H1 (cell line): ENCODE measurements around the gene ZNF597. TPM values are rescaled to one million over a fixed set of nuclear protein-coding genes. Genes with fewer than 3 reads are reported as not detected.

Source experiments
- CTCF ChIA-PET: fragments of 300-600 bp; sonication (Branson Sonifier 250); formaldehyde crosslinking; loops from one replicate; lab custom pipeline; 2021; ENCODE audit not compliant: partially characterized antibody; lab: Charles Lee
- POLR2A ChIA-PET: fragments of 300-600 bp; sonication (Branson Sonifier 250); formaldehyde crosslinking; loops from one replicate; lab custom pipeline; 2021; ENCODE audit warnings: inconsistent platforms; ENCODE audit not compliant: partially characterized antibody; lab: Charles Lee
- DNase-seq, 2 experiments: peaks; one replicate each; pipeline versions ENCODE4 v3.0.0 to v3.0.0-alpha.2; 2010 to 2022; ENCODE audit warnings: low spot score in 2 of 2, low read depth in 1 of 2, mixed read lengths in 1 of 2
- FAIRE-seq: peaks from 2 replicates; lab custom pipeline; 2011; peaks lifted over from hg19 to GRCh38; lab: Jason Lieb, UNC
- H2AFZ ChIP-seq: 2 replicates; pipeline ENCODE4 v1.8.1; 2012; ENCODE audit warnings: low read length, inconsistent platforms
- H2AK5ac ChIP-seq: 2 replicates; pipeline ENCODE4 v1.6.1; 2013; ENCODE audit warnings: low read depth, low read length
- H2BK120ac ChIP-seq: replicated peaks from 2 replicates; pipeline ENCODE3; 2013; ENCODE audit warnings: low read depth, low read length, inconsistent platforms
- H2BK12ac ChIP-seq: 2 replicates; pipeline ENCODE4 v1.6.1; 2013; ENCODE audit warnings: low read depth, low read length
- H2BK15ac ChIP-seq: 2 replicates; pipeline ENCODE4 v1.6.1; 2013; ENCODE audit warnings: low read length
- H2BK20ac ChIP-seq: 2 replicates; pipeline ENCODE4 v1.6.1; 2013; ENCODE audit warnings: low read length
- H2BK5ac ChIP-seq: 2 replicates; pipeline ENCODE4 v1.6.1; 2013; ENCODE audit warnings: low read depth, low read length
- H3K14ac ChIP-seq: 2 replicates; pipeline ENCODE4 v1.6.1; 2013; ENCODE audit warnings: inconsistent platforms; ENCODE audit not compliant: insufficient read length
- H3K18ac ChIP-seq: 2 replicates; pipeline ENCODE4 v1.6.1; 2013; ENCODE audit warnings: low read length; ENCODE audit errors: extremely low read depth
- H3K23ac ChIP-seq: 2 replicates; pipeline ENCODE4 v1.6.1; 2013; ENCODE audit warnings: inconsistent platforms; ENCODE audit not compliant: insufficient read length
- H3K23me2 ChIP-seq: 2 replicates; pipeline ENCODE4 v1.6.1; 2013; ENCODE audit warnings: low read depth, low read length
- H3K27ac ChIP-seq: 2 replicates; pipeline ENCODE4 v1.6.1; 2011; ENCODE audit warnings: low read depth, low read length, inconsistent platforms
- H3K27me3 ChIP-seq, 4 experiments: replicated peaks in 1 of 4; 1 replicate in 1 of 4; 2 replicates in 3 of 4; pipeline versions ENCODE4 v1.6.1 to v1.8.1; 2011 to 2013; ENCODE audit warnings: low read length in 3 of 4, mild to moderate bottlenecking in 3 of 4, inconsistent platforms in 2 of 4, mixed read lengths in 2 of 4, moderate library complexity in 1 of 4; ENCODE audit not compliant: control insufficient read depth in 3 of 4, insufficient read depth in 3 of 4; ENCODE audit errors: extremely low read depth in 1 of 4
- H3K36me3 ChIP-seq, 4 experiments: 2 replicates each; pipeline versions ENCODE4 v1.6.1 to v1.8.1; 2011 to 2013; ENCODE audit warnings: mild to moderate bottlenecking in 4 of 4, low read length in 3 of 4, moderate library complexity in 2 of 4, control low read depth in 1 of 4, inconsistent platforms in 1 of 4; ENCODE audit not compliant: insufficient read depth in 4 of 4, control insufficient read depth in 2 of 4
- H3K4ac ChIP-seq: replicated peaks from 2 replicates; pipeline ENCODE3; 2013; ENCODE audit warnings: low read length, low read depth, mixed read lengths, inconsistent platforms; ENCODE audit not compliant: insufficient read length
- H3K4me1 ChIP-seq, 4 experiments: replicated peaks in 1 of 4; 1 replicate in 1 of 4; 2 replicates in 3 of 4; pipeline versions ENCODE4 v1.6.1 to v1.8.1; 2011 to 2013; ENCODE audit warnings: low read length in 3 of 4, inconsistent platforms in 2 of 4, mixed read lengths in 1 of 4; ENCODE audit not compliant: insufficient read depth in 4 of 4, control insufficient read depth in 3 of 4
- H3K4me2 ChIP-seq, 2 experiments: 2 replicates each; pipeline versions ENCODE4 v1.6.1 to v1.8.1; 2011 to 2013; ENCODE audit warnings: low read depth in 2 of 2, low read length in 2 of 2, control low read depth in 1 of 2, inconsistent platforms in 1 of 2, mild to moderate bottlenecking in 1 of 2; ENCODE audit not compliant: insufficient read depth in 1 of 2
- H3K4me3 ChIP-seq, 4 experiments: fragments of 200-600, 300-600 bp in 1 of 4; sonication (generic), shearing (Covaris generic), sonication (Bioruptor Twin) in 1 of 4; 2 replicates each; pipeline versions ENCODE4 v1.5.1 to v1.8.1; 2011 to 2016; ENCODE audit warnings: low read length in 4 of 4, low read depth in 3 of 4, control low read depth in 2 of 4, inconsistent platforms in 2 of 4, mild to moderate bottlenecking in 2 of 4, mixed read lengths in 1 of 4, moderate library complexity in 1 of 4; ENCODE audit not compliant: insufficient read depth in 2 of 4; ENCODE audit errors: extremely low read depth in 1 of 4
- H3K56ac ChIP-seq: replicated peaks from 2 replicates; pipeline ENCODE3; 2013; ENCODE audit warnings: low read depth, mild to moderate bottlenecking, mixed read lengths, low read length, inconsistent platforms; ENCODE audit not compliant: insufficient read length
- H3K79me1 ChIP-seq: 2 replicates; pipeline ENCODE4 v1.6.1; 2013; ENCODE audit warnings: low read depth, low read length, control low read depth
- H3K79me2 ChIP-seq, 2 experiments: 2 replicates each; pipeline versions ENCODE4 v1.6.1 to v1.8.1; 2012 to 2013; ENCODE audit warnings: low read length in 2 of 2, mild to moderate bottlenecking in 2 of 2, inconsistent platforms in 1 of 2; ENCODE audit not compliant: insufficient read depth in 2 of 2, control insufficient read depth in 1 of 2
- H3K9ac ChIP-seq, 4 experiments: replicated peaks in 1 of 4; 1 replicate in 1 of 4; 2 replicates in 3 of 4; pipeline versions ENCODE4 v1.6.1 to v1.8.1; 2011 to 2013; ENCODE audit warnings: low read depth in 3 of 4, low read length in 3 of 4, control low read depth in 2 of 4, mild to moderate bottlenecking in 2 of 4, moderate library complexity in 2 of 4, inconsistent platforms in 1 of 4; ENCODE audit errors: extremely low read depth in 1 of 4
- H3K9me3 ChIP-seq, 2 experiments: 2 replicates each; pipeline versions ENCODE4 v1.6.1 to v1.8.1; 2012 to 2013; ENCODE audit warnings: mild to moderate bottlenecking in 2 of 2, moderate library complexity in 2 of 2, control low read depth in 1 of 2, inconsistent platforms in 1 of 2, low read depth in 1 of 2, low read length in 1 of 2, mixed read lengths in 1 of 2; ENCODE audit not compliant: insufficient read depth in 2 of 2
- H4K20me1 ChIP-seq, 2 experiments: replicated peaks in 1 of 2; 2 replicates each; pipeline versions ENCODE3 to v1.8.1; 2011 to 2013; ENCODE audit warnings: inconsistent platforms in 2 of 2, low read length in 2 of 2, mild to moderate bottlenecking in 1 of 2; ENCODE audit not compliant: insufficient read depth in 2 of 2, control insufficient read depth in 1 of 2
- H4K5ac ChIP-seq: 2 replicates; pipeline ENCODE4 v1.6.1; 2013; ENCODE audit warnings: low read length, low read depth, mixed read lengths, inconsistent platforms; ENCODE audit not compliant: insufficient read length
- H4K8ac ChIP-seq: 2 replicates; pipeline ENCODE4 v1.8.0; 2013; ENCODE audit warnings: mild to moderate bottlenecking, moderate library complexity, low read length, inconsistent platforms; ENCODE audit not compliant: insufficient read depth; ENCODE audit errors: extremely low read depth
- H4K91ac ChIP-seq: replicated peaks from 2 replicates; pipeline ENCODE3; 2013; ENCODE audit warnings: low read length, mixed read lengths, inconsistent platforms; ENCODE audit not compliant: insufficient read length
- CHD2 ChIP-seq: IDR thresholded peaks from 2 replicates; pipeline ENCODE4 v1.6.1; 2012; ENCODE audit warnings: low read length, improper control_type of control experiment
- CREB1 ChIP-seq: IDR thresholded peaks from 2 replicates; pipeline ENCODE4 v1.6.1; 2012; ENCODE audit warnings: inconsistent platforms
- EP300 ChIP-seq, 2 experiments: IDR thresholded peaks; 1 replicate in 1 of 2; 2 replicates in 1 of 2; pipeline ENCODE4 v1.6.1; 2011 to 2012; ENCODE audit warnings: low read depth in 2 of 2, low read length in 2 of 2, mild to moderate bottlenecking in 2 of 2, borderline replicate concordance in 1 of 2, inconsistent platforms in 1 of 2, moderate library complexity in 1 of 2
- EZH2 ChIP-seq: fragments of 200-600 bp; sonication (generic); IDR thresholded peaks from 2 replicates; pipeline ENCODE4 v1.7.1; 2012; ENCODE audit warnings: low read depth, mild to moderate bottlenecking, moderate library complexity, low read length, inconsistent platforms; ENCODE audit not compliant: severe bottlenecking
- POU5F1 ChIP-seq: IDR thresholded peaks from 2 replicates; pipeline ENCODE4 v1.6.1; 2011; ENCODE audit warnings: low read depth, mild to moderate bottlenecking, low read length, moderate library complexity
- RFX5 ChIP-seq: IDR thresholded peaks from 2 replicates; pipeline ENCODE4 v1.6.1; 2011; ENCODE audit warnings: low read depth, low read length, improper control_type of control experiment, borderline replicate concordance
- TAF7 ChIP-seq: optimal IDR thresholded peaks from 2 replicates; pipeline ENCODE3; 2011; ENCODE audit warnings: low read depth, mild to moderate bottlenecking, inconsistent platforms, low read length, moderate library complexity, borderline replicate concordance
- TCF12 ChIP-seq: IDR thresholded peaks from 2 replicates; pipeline ENCODE4 v1.6.1; 2011; ENCODE audit warnings: low read depth, mild to moderate bottlenecking, low read length
- YY1 ChIP-seq: IDR thresholded peaks from 2 replicates; pipeline ENCODE4 v1.6.1; 2011; ENCODE audit warnings: low read depth, mild to moderate bottlenecking, low read length
- WGBS, 2 experiments: shearing (Covaris generic) in 1 of 2; methylation state at CpG; one replicate each; pipeline versions ENCODE4 v1.1.6 to v1.1.7; 2013 to 2015; ENCODE audit warnings: low lambda C conversion rate in 2 of 2, mixed read lengths in 2 of 2, inconsistent platforms in 1 of 2, low coverage in 1 of 2, missing lambda C conversion rate in 1 of 2; ENCODE audit not compliant: insufficient replicate concordance in 2 of 2, insufficient coverage in 1 of 2, insufficient read length in 1 of 2; ENCODE audit errors: extremely low coverage in 1 of 2, missing lambda C conversion rate in 1 of 2; 5-methylcytosine and 5-hydroxymethylcytosine counted together
- polyA plus RNA-seq, 7 experiments: library from polyadenylated mRNA; depleted of rRNA in 3 of 7; stranded (reverse) in 5 of 7; unstranded in 2 of 7; fragments of >200 nt in 5 of 7; fragments of 200-250 nt in 2 of 7; gene quantifications; 1 replicate in 5 of 7; 2 replicates in 1 of 7; 4 replicates in 1 of 7; pipeline versions ENCODE4 v1.2.1 to v1.2.3, GENCODE V29; 2011 to 2013; ENCODE audit warnings: missing spikeins in 2 of 7, mixed read lengths in 2 of 7
- total RNA-seq: library from RNA; stranded (reverse); fragmentation: NEBNext Ultra II Directional; extraction: Animal tissue kit (Norgen Biotek cat#: 25700); gene quantifications from 2 replicates; pipeline ENCODE4 v1.2.1, GENCODE V29; 2021
- TF ChIP-seq, protein P1 (sequence below): IDR thresholded peaks from 2 replicates; pipeline ENCODE4 v1.6.1; 2011; ENCODE audit warnings: low read length, improper control_type of control experiment
- TF ChIP-seq, protein P2 (sequence below): IDR thresholded peaks from 2 replicates; pipeline ENCODE4 v1.6.1; 2012; ENCODE audit warnings: low read length, inconsistent platforms

ZNF597 gene
- total and polyA plus RNA-seq, 2 of the 8 experiments (the other 6 are each of a cell fraction or from before 2014, with no cell fraction given): 0.68 to 2.6 TPM

DNA sequence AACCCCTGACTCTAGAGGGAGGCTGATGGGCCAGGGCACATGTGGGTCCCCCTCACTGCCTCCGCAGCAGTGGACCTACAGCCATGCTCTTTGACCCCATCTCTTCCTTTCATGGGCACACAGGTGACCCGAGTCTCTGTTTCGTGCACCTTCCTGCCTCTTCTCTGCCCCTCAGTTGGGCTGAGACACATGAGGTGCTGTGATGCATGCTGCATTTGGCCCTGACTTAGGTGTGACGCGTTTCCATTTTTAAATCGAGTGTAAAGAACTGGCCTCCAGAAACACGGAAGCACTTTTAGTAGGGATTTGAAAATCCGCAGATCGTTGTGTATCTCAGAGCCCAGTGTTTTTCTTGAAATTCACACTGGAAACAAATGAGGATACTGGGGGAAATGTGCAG lies 27.4 kb upstream of the ZNF597 start:
- Histone ChIP-seq H3K4me3 (no peak overlapping the region), H4K91ac (no peak overlapping the region), H4K8ac (no peak overlapping the region), H3K36me3 (peaks cover 0 to under 1% (median 0%) of the 10 kb centered on the region in 4 experiments; a peak in 3 of 8 replicates), H2AFZ (no peak overlapping the region), H2BK15ac (no peak overlapping the region), H3K23me2 (no peaks in the 10 kb centered on the region), H2BK120ac (no peak overlapping the region), H3K4me1 (peaks cover 0 to 18% (median 8%) of the 10 kb centered on the region in 4 experiments; a peak in 6 of 7 replicates), H3K14ac (no peak overlapping the region), H2AK5ac (no peak overlapping the region), H4K20me1 (peaks cover 11 to 18% of the 10 kb centered on the region in 2 experiments), H3K79me1 (peaks cover 33% of the 10 kb centered on the region), H3K4me2 (no peak overlapping the region), H3K27me3 (no peaks in the 10 kb centered on the region), H4K5ac (no peak overlapping the region), H3K4ac (no peak overlapping the region), H3K79me2 (peaks cover 14 to 94% of the 10 kb centered on the region in 2 experiments), H3K56ac (no peak overlapping the region), H2BK12ac (no peak overlapping the region; the same call in 1 of the 2 replicates), H2BK20ac (0 out of 2 replicates have a peak overlapping the region, but pooled peaks have one; percentile 9), H2BK5ac (no peak overlapping the region), H3K9ac (no peak overlapping the region), H3K23ac (no peak overlapping the region), H3K27ac (no peak overlapping the region), H3K9me3 (no peaks in the 10 kb centered on the region), H3K18ac (no peak overlapping the region)
- no peak for FAIRE-seq
- ChIA-PET CTCF (interaction anchor here (1.6 kb wide), 1 partner anchor 29 kb away, joined by 3 read pairs; no protein-coding TSS in a partner anchor), POLR2A (interaction anchor here (1.9 kb wide), 1 partner anchor 12 kb away, joined by 5 read pairs; no protein-coding TSS in a partner anchor)
- 90% methylated on average over 9 of the region's 9 CpGs; no CpG with 5 or more reads in 1 of the 2 experiments for WGBS, 2 experiments
- no peak for DNase-seq
- TF ChIP-seq, protein P1, sequence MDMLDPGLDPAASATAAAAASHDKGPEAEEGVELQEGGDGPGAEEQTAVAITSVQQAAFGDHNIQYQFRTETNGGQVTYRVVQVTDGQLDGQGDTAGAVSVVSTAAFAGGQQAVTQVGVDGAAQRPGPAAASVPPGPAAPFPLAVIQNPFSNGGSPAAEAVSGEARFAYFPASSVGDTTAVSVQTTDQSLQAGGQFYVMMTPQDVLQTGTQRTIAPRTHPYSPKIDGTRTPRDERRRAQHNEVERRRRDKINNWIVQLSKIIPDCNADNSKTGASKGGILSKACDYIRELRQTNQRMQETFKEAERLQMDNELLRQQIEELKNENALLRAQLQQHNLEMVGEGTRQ: no peak
- TF ChIP-seq RFX5 (no peak), TCF12 (no peak), TAF7 (no peak), EP300 (IDR thresholded peaks at IDR 0.05; ENCODE audit: borderline replicate concordance in 1 of 2, low read depth in 2 of 2, low read length in 2 of 2) (no peak), EZH2 (no peak), CREB1 (no peak), CHD2 (no peak), YY1 (no peak), POU5F1 (no peak)
- TF ChIP-seq, protein P2, sequence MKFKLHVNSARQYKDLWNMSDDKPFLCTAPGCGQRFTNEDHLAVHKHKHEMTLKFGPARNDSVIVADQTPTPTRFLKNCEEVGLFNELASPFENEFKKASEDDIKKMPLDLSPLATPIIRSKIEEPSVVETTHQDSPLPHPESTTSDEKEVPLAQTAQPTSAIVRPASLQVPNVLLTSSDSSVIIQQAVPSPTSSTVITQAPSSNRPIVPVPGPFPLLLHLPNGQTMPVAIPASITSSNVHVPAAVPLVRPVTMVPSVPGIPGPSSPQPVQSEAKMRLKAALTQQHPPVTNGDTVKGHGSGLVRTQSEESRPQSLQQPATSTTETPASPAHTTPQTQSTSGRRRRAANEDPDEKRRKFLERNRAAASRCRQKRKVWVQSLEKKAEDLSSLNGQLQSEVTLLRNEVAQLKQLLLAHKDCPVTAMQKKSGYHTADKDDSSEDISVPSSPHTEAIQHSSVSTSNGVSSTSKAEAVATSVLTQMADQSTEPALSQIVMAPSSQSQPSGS: no peak
